ENCODE results near the gene NUP133. TPM values are rescaled to one million over a fixed set of nuclear protein-coding genes. Genes with fewer than 3 reads are reported as not detected.

The NUP133 gene
- polyA plus RNA-seq, 1 experiment: 29.6 TPM

DNA sequence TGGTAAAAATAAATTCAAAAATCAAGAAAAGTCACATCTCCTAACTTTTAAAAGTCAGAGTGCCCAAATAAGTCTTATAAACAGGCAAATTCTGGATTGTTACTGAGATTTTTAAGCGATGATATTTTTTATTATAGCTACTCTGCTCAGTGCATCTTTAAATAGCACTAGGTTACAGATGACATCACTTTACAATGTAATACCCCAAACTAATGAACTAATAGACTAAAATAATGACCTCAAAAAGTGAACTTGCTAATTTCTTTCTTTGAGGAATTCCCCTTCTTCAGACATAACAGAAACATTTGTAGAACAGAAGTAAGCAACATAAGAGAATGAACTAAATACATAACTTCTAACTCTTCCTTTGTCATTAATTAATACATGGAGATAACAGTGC lies 41.3 kb downstream of the NUP133 start:
- ChIA-PET CTCF (interaction anchor here (0.8 to 6.1 kb wide), 3 partner anchors 11 to 212 kb away, joined by 3 to 42 read pairs (median 4); no protein-coding TSS in a partner anchor), POLR2A (no interaction called here)
- no peak overlapping the region for H3K27ac ChIP-seq (ENCODE audit: low read depth, low read length)
- TF ChIP-seq, protein P1, sequence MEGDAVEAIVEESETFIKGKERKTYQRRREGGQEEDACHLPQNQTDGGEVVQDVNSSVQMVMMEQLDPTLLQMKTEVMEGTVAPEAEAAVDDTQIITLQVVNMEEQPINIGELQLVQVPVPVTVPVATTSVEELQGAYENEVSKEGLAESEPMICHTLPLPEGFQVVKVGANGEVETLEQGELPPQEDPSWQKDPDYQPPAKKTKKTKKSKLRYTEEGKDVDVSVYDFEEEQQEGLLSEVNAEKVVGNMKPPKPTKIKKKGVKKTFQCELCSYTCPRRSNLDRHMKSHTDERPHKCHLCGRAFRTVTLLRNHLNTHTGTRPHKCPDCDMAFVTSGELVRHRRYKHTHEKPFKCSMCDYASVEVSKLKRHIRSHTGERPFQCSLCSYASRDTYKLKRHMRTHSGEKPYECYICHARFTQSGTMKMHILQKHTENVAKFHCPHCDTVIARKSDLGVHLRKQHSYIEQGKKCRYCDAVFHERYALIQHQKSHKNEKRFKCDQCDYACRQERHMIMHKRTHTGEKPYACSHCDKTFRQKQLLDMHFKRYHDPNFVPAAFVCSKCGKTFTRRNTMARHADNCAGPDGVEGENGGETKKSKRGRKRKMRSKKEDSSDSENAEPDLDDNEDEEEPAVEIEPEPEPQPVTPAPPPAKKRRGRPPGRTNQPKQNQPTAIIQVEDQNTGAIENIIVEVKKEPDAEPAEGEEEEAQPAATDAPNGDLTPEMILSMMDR (IDR thresholded peaks at IDR 0.05; ENCODE audit: low read depth, low read length): no peak
- no peaks in the 10 kb centered on the region for H3K27me3 ChIP-seq (ENCODE audit: control insufficient read depth, insufficient read depth, low read length)
- DNase-seq (ENCODE audit: low read depth, low spot score): no peak
- no peak overlapping the region for H3K4me3 ChIP-seq (ENCODE audit: low read depth, low read length)
- no peaks in the 10 kb centered on the region for H3K9me3 ChIP-seq (ENCODE audit: control insufficient read depth, insufficient read depth, low read length)

DNA sequence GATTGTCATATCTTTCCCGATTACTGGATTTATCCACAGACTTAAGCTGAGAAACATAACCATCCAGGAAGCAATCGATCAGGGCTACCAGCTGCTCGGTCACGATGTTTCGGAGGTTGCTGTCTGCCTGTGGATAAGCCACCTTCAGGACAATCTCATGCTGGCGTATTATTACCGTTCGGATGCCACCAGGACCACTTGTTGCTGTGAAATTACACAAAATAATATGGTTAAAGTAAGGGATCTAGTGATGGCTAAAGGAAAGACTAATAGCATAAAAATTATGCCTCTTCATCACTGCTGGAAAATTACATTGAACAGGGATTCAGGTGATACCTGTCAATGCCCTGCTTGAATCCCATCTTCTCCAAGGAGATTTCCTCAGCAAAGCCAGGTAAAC lies 43.5 kb downstream of the NUP133 start:
- Histone ChIP-seq H3K27me3 (ENCODE audit: control insufficient read depth, insufficient read depth, low read length) (no peaks in the 10 kb centered on the region), H3K4me3 (ENCODE audit: low read depth, low read length) (no peak overlapping the region), H3K9me3 (ENCODE audit: control insufficient read depth, insufficient read depth, low read length) (no peaks in the 10 kb centered on the region), H3K27ac (ENCODE audit: low read depth, low read length) (no peak overlapping the region)
- TF ChIP-seq, protein P1 (IDR thresholded peaks at IDR 0.05; ENCODE audit: low read depth, low read length): no peak
- no peak for DNase-seq (ENCODE audit: low read depth, low spot score)
- CTCF ChIA-PET: interaction anchor here (1.4 kb wide), 1 partner anchor 800 kb away, joined by 3 read pairs; no protein-coding TSS in a partner anchor
- POLR2A ChIA-PET: no interaction called here

DNA sequence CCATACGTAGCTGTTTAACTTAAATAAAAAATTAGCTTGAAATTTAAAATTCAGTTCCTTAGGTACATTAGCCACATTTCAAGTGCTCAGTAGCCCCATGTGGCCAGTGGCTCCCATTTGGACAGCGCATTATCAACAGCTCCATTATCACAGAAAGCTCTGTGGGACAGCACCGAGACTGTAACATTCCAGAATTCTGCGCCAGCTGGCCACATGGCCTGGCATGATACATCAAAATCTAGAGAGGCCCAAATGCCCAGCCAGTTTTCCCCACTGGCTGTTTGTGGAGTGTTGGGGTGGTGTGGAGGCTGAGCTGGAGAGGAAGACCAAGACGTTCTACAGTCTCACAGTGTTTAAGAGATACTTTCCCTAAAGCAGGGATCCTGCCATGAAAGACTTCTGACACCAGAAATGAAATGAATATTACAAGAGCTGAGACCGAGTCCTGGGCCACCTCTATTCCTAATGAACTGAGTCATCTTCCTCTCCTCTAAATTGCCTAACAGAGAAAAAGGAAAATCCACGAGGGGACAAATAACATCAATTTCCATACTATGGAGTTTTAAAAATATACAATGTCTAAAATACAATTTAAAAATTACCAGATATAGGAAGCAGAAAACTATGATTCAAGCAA lies 47.0 kb downstream of the NUP133 start:
- no peak overlapping the region for H3K27ac ChIP-seq (ENCODE audit: low read depth, low read length)
- H3K4me3 ChIP-seq (ENCODE audit: low read depth, low read length): no peak overlapping the region
- no peaks in the 10 kb centered on the region for H3K27me3 ChIP-seq (ENCODE audit: control insufficient read depth, insufficient read depth, low read length)
- no peak for DNase-seq (ENCODE audit: low read depth, low spot score)
- ChIA-PET POLR2A (no interaction called here), CTCF (interaction anchor here (1.8 kb wide), 1 partner anchor 21 kb away, joined by 8 read pairs; no protein-coding TSS in a partner anchor)
- TF ChIP-seq, protein P1 (IDR thresholded peaks at IDR 0.05; ENCODE audit: low read depth, low read length): no peak
- no peaks in the 10 kb centered on the region for H3K9me3 ChIP-seq (ENCODE audit: control insufficient read depth, insufficient read depth, low read length)

DNA sequence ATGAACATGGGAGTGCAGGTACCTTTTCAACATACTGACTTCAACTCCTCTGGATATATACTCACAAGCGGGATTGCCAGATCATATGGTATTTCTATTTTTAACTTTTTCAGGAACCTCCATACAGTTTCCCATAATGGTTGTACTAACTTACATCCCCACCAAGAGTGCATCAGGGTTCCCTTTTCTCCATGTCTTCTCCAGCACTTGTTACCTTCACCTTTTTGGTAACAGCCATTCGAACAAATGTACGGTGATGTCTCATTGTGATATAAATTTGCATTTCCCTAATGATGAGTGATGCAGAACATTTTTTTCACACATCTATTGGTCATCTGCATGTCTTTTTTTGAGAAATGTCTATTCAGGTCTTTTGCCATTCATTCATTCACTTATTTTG lies 48.3 kb downstream of the NUP133 start:
- Histone ChIP-seq H3K27me3 (ENCODE audit: control insufficient read depth, insufficient read depth, low read length) (no peaks in the 10 kb centered on the region), H3K4me3 (ENCODE audit: low read depth, low read length) (no peak overlapping the region), H3K9me3 (ENCODE audit: control insufficient read depth, insufficient read depth, low read length) (no peaks in the 10 kb centered on the region), H3K27ac (ENCODE audit: low read depth, low read length) (no peak overlapping the region)
- TF ChIP-seq, protein P1 (IDR thresholded peaks at IDR 0.05; ENCODE audit: low read depth, low read length): no peak
- ChIA-PET POLR2A (no interaction called here), CTCF (interaction anchor here (1.5 to 1.8 kb wide), 2 partner anchors 22 kb away, joined by 6 to 8 read pairs; no protein-coding TSS in a partner anchor)
- no peak for DNase-seq (ENCODE audit: low read depth, low spot score)

DNA sequence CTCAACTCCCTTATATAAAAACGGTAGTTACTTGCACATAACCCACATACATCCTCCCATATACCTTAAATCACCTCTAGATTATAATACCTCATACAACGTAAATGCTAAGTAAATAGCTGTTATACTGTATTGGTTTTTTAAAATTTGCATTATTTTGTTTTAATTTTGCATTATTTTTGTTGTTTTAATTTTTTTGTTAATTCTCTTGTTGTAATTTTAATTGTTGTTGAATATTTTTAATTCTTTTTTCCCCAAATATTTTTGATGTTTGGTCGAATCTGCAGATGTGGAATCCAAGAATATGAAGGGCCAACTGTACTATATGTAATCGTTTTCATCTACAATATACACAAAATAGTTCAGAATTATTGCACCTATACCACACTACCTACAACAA lies 50.7 kb downstream of the NUP133 start:
- ChIA-PET POLR2A (no interaction called here), CTCF (interaction anchor here (0.9 to 1.1 kb wide), 2 partner anchors 24 to 201 kb away, joined by 3 to 4 read pairs; no protein-coding TSS in a partner anchor)
- no peaks in the 10 kb centered on the region for H3K27me3 ChIP-seq (ENCODE audit: control insufficient read depth, insufficient read depth, low read length)
- H3K4me3 ChIP-seq (ENCODE audit: low read depth, low read length): no peak overlapping the region
- no peak for DNase-seq (ENCODE audit: low read depth, low spot score)
- no peak overlapping the region for H3K27ac ChIP-seq (ENCODE audit: low read depth, low read length)
- TF ChIP-seq, protein P1 (IDR thresholded peaks at IDR 0.05; ENCODE audit: low read depth, low read length): no peak
- H3K9me3 ChIP-seq (ENCODE audit: control insufficient read depth, insufficient read depth, low read length): no peaks in the 10 kb centered on the region
